ENCODE measurements around the gene CATSPER3.

DNA sequence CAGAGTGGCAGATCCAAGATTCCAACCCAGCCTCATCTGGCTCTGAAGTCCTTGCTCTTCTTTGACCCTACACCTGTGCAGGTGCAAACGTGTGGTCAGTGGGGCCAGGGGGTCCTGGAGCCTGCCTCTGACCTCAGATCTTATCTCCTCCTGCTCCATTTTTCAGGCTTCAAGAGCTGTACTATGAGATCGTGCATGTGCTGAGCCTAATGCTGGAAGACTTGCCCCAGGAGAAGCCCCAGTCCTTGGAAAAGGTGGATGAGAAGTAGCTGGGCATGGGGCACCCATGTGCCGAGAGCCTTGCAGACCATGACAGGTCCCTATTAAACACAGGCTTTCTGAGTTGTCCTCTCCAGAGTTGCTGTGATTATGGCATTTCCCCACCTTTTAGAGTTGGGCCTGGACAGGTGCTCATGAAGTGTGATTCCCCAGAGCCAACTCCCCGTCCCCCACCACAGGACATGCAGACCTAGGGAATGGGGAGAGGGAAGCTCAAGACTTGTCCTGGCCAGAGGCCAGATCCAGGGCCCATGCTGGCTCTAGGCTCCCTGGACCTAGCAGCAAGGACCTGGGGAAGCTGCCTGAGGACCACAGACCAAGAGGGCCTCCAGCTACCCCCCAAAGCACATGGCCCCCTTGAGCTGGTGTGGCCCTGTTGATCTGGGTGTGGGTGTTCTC is 43.8 kb downstream of the CATSPER3 start:
- TF ChIP-seq, protein P1, sequence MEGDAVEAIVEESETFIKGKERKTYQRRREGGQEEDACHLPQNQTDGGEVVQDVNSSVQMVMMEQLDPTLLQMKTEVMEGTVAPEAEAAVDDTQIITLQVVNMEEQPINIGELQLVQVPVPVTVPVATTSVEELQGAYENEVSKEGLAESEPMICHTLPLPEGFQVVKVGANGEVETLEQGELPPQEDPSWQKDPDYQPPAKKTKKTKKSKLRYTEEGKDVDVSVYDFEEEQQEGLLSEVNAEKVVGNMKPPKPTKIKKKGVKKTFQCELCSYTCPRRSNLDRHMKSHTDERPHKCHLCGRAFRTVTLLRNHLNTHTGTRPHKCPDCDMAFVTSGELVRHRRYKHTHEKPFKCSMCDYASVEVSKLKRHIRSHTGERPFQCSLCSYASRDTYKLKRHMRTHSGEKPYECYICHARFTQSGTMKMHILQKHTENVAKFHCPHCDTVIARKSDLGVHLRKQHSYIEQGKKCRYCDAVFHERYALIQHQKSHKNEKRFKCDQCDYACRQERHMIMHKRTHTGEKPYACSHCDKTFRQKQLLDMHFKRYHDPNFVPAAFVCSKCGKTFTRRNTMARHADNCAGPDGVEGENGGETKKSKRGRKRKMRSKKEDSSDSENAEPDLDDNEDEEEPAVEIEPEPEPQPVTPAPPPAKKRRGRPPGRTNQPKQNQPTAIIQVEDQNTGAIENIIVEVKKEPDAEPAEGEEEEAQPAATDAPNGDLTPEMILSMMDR (IDR thresholded peaks at IDR 0.05): no peak
- TF ChIP-seq POLR2A (IDR thresholded peaks at IDR 0.05): no peak
